Occipital lobe (tissue), 2 donors: ENCODE results near the gene ARL6IP1. TPM values are rescaled to one million over a fixed set of nuclear protein-coding genes. Genes with fewer than 3 reads are reported as not detected.
"Not testable (repeated sequence)": the region's sequence is repeated elsewhere in the genome, so short reads cannot be mapped to it uniquely, and the experiment has no call there.

Experiments used
- DNase-seq: peaks from one replicate; lab custom pipeline; 2025; lab: John Stamatoyannopoulos, UW
- total RNA-seq: library from RNA; depleted of rRNA; stranded (reverse); fragments of >200 nt; gene quantifications from one replicate; pipeline ENCODE4 v1.2.3, GENCODE V29; 2014

The ARL6IP1 gene
- total RNA-seq, 1 donor from 2014 or later, result 496 TPM

DNA sequence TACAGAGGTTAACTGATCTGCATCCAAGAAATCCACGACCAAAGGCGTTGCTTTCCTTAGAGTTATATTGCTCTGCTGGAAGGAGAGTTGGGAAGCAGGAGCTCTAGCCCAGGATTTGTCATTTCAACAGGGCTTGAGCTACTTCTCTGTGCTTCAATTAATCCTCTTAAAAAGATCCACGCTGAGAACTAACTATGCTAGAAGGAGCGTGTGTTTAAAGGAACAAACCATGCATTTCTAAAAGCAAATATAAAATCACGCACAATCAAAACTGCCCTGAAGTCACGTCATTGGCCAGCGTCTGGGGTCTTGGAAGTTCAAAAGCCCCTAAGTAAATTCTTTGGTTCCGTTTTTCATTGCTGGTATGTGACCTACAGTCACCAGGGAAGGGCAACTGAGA is 1.1 kb downstream of the ARL6IP1 start:
- no peak for DNase-seq

DNA sequence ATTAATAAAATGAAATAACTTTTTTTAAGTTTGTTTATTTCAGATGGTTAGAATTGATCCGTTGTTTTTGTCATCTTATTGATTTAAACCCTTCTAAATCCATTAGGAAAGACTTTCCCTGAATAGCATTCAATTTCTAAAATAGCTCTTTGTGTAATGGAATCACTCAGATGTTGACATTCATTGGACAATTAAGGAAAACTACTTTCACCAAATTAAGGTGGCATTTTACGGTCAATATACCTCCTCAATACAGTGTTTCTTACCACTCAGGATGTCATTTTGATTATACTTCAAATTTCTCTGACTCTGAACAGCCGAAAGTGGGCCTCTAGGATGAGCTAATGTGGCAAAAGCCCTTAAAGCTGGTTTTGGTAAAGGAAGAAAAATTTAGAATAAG is 1.8 kb downstream of the ARL6IP1 start:
- DNase-seq, result no peak

DNA sequence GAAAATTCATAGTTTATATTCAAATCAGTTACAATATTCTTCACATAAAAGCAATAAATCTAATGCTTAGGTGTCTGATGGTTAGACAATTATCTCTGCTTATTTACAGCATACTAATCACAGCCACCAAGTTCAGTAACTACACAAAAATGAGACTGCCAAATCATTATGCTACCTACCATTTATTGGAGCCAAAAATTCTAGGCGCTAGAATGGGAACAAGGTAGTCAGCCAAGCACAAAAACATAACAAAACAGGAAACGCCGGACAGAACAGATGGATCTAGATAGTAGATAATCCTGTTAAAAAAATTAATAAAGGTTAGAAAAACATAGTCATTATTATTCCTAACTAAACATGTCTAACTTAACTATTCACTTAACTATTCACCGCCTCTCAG is 3.6 kb downstream of the ARL6IP1 start:
- no peak for DNase-seq

DNA sequence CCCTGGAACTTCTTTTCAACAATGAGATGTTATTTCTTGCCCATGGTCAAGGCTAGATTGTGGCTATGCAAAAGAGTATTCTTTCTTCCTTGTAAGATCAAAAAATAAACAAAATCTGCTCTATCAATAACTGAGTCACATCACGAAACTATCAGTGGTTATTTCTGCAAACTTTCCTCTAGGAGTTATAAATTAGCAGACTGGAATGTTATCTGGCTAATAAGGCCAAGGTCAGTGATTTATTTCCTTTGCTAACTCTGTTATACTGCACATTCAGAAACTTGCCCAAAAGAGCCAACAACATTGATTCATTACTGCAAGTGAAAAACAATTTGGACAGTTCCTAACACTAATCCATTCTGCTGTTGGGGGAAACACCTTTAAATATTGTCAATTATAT is 5.0 kb downstream of the ARL6IP1 start:
- DNase-seq, result no peak

DNA sequence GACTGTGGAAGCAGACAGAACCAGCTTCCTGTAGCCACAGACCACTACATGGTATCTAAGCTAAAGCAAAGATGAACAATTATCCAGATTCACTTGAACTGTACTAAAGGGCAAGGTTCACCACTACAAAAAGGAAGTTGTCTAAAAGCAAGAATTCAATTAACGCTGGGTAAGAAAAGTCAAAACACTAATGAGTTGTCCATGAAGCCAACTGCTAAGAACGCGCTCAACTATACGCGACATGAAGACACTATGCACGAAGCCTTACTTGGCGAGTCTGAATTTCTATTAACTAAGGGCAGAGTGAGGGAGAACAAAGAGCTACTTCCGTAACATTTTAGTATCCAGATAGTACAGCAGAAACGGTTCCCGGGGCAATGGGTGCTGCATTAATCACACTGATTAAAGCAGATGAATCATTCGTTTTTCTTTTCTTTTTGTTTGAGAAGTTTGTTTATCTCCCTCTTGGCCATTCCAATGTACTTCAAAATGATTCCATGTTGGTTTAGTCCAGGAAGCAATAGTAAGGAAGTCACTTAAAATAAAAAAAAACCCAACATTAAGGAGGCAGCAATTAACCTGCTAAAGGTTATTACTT is 8.4 kb downstream of the ARL6IP1 start:
- no peak for DNase-seq

DNA sequence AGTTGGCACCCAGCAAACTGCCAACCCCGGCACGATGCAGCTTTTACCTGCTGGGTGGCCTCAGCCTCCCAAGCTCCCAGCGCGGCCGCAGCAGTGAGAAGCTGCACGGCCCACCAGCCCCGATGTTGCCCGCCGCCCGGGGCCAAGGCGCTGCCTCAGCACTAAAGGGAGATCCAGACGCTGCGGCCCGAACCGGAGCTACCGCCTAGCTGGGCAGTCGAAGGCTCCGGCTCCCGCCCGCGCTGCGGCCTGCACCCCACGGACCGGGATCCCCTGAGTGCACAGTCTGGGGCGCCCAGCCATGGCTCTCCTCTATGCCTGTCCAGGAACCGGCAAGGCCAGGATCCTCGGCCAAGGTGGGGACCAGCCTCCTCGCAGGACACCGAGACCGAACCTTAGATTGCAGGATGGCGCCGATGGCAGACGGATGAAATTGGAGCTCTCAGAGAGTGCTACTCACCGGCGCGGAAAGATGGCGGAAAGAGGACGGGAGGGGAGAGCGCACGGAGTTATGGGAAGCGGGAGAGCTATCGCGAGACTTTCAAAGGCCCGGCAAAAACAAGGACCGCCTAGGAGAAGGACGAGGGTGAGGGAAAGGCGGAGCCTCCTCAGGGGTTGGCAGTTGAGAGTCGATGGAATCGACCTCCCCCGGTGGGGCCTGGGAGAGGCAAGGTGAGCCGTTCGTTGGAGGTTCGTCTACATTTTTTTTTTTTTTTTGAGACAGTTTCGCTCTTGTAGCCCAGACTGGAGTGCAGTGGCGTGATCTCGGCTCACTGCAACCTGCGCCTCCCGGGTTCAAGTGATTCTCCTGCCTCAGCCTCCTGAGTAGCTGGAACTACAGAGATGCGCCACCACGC is 11.3 kb downstream of the ARL6IP1 start, which contains the start of gene RPS15A:
Gene RPS15A (minus strand): TSS at position 485 of the 857 bp plus-strand sequence. CDS start 1,221 bp downstream, outside the sequence.
- peak; percentile 89 for DNase-seq

DNA sequence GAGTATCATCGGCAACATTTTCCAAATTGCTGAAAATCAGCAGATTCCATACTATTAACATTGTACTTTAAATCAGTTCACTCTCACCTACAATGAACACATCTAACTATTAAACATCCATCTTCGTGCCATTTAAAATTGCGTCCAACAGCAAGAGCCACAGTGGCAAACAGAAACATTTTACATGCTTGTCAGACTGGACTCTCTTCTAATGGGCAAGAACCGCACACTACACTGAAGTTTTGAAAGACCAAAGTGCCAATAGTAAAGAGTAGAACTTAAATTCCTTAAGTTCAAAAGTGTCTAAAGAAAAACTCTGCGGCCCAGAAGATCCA is 11.9 kb downstream of the ARL6IP1 start:
- DNase-seq, result no peak

DNA sequence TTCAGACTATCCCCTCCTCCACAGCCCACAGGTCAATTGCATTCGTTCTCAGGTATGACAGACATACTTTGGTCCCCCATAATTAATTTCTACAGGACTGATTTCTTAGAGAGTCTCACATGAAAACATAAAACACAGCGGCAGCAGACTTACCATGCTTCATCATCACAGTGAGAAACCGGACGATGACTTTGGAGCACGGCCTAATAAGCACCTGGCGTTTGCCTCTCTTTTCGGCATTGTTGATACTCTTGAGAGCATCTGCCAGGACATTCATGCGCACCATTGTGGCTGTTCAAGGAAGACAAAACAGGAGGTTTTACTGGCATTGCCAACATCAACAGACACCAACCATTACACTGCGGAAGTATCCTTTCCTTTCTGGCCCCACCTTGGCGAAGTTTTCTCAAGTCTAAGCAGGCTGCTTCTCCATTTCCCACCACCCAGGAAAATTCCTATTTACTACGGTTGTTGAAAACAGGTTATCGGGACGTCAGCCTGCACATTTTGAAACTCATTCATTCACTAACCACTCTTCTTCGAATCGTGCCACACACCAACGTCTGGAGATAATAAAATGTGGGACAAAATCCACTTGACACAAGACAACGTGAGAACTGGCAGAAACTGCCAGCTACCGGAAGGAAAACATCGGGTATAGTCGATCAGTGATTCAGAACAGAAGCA is 12.4 kb downstream of the ARL6IP1 start:
- DNase-seq, result no peak

DNA sequence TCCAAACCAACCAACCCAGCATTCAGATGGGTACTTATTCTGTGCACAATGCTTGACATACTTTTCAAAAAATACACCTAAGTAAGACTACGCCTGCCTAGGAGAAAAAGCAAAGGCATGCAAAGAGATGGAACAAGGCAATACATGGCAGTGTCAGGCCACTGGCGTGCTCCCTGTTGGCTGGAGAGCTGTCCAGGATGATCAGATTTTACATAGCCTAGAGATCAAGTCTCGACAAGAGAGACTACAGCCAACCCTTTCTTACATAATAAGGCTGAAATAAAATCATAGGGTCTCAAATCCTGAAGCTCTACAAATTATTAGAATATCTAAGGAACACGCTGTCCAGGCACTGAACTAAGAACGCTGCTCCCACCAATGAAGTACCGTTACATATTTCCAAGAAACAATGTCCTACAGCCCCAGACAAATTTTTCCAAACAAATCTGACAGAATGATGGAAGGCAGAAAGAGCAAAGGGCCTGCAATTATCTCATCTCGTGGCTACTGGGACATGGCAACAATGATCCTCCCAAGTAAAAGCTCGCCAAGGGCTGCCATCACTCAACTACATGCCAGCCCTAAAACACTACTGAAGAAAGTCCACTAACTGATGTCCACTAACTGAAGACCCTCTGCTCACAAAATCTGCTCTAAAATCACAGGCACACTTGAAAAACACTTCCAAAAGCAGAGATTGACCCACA is 16.3 kb downstream of the ARL6IP1 start:
- DNase-seq, result no peak

DNA sequence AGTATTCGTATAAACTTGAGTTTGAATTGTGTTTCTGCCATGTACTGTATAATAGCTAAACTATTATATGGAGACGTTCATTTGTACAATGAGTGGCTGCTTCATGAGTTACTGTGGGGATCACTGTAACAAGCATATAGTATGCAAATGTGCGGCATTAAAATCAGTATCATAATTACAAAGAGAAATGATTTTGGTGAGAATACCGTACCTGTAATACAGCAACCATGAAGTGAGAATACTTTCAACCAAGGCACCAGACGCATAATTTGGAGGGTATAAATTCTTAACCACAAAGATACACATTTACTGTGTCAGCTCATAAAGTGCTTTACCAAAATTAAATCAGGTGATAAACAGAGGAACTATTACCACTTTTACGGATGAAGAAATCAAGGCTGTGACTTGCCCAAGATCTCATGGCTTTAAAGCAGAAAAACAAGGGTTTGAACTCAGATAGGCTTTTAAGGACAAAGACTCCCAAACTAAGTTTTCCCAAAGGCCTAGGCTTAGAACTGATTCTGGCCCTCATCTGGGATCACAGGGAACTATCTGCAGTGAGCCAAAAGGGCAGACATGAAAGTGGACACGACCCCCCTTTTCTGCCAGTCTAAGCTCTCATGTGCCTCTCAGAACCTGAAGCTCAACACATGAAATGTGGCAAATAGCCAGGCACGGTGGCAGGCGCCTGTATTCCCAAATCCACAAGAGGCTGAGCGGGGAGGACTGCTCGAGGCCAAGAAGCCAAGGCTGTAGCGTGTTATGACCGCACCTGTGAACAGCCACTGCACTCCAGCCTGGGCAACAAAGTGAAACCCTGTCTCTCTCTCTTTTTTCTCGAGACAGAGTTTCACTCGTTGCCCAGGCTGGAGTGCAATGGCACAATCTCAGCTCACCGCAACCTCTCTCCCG is 17.7 kb downstream of the ARL6IP1 start:
- no peak for DNase-seq

DNA sequence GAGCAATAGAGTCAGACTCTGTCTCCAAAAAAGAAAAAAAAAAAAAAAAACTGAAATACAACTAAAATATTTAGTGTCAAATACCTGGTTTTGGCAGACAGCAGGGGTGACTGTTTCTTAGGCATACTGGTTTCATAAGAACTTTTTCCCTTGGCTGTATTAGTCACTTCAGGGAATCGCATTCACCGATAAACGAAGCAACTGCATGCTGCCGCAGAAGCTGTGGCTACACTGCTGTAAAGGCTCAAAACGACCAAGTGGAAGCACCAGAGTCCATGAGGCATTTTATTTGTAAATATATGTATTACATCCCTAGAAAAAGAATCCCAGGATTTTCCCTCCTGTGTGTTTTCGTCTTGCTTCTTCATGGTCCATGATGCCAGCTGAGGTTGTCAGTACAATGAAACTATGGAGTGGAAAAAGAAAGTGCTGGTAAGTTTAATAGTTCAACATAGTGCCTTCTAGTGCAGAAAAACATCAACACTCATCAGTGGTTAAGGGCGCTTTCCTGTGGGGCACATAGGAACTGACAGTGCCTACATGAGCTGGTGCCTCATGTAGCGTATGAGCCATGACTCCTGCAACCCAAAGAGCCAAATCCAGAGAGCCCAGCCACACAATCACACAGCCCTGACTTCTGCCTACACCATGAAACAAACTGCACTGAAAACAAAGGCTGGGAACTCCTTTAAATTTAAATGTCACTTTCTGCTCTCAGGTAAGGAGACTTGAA is 18.5 kb downstream of the ARL6IP1 start:
- no peak for DNase-seq

DNA sequence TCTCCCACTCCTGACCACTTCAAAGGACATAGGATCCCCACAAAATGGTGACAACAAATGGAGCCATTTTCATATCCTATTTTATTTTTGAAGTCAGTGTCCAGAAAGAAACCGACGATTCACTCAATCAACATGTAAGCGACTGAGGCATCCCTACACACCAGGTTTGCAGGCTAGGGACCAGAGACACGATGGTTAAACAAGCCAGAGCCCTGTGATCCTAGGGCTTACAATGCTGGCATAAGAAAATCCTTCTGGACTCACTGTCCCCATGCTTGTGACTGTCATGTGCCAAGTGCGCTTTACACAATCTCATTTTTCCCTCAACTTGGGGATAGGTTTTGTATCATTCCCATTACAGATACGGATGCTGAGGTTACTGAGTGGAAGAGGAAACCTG is 20.1 kb downstream of the ARL6IP1 start:
- DNase-seq, result not testable (repeated sequence)

DNA sequence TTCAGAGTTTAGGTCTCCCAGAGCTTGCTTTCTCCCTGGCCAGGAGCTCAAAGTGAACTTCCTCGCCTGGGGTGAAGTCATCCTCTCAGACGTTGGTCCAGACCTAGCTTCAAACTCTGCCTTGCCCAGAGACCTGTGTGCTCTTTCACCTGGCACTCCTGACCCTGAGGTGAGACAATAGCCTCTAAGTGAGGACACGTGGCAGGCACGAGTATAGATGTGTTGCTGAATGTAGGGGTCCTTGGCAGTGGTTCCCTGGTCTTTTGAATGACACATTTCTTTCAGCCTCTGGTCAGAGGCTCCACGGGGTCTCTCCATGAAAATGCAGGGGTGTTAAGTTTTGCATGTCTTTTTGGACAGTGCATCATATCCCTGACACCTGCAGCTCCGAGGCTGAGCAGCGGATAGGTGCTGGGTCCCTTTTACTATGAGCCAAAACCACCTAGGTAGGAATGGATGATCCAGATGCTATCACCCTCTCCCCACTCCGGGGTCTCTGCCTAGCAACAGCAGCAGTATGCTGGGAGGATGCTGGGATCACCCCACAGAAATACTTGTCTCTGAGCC is 20.8 kb downstream of the ARL6IP1 start:
- DNase-seq, result not testable (repeated sequence)

DNA sequence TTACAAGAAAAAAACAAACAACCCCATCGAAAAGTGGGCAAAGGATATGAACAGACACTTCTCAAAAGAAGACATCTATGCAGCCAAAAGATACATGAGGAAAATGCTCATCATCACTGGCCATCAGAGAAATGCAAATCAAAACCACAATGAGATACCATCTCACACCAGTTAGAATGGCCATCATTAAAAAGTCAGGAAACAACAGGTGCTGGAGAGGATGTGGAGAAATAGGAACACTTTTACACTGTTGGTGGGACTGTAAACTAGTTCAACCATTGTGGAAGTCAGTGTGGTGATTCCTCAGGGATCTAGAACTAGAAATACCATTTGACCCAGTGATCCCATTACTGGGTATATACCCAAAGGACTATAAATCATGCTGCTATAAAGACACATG is 23.7 kb downstream of the ARL6IP1 start:
- DNase-seq, result not testable (repeated sequence)

DNA sequence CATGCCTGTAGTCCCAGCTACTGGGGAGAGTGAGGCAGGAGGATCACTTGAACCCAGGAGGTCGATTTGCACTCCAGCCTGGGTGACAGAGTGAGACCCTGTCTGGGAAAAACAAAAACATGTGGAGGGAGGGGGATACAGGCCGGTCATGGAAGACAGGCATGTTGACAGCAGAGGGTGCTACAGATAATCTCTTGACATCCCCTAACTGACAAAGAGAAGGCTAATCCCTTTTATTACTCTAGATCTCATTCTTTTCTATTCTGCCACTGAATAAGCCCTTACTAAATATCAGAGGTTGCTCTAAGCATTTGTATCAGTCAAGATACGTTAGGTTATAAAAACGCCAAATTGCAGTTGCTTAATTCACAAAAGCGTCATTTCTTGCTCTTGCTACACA is 25.0 kb downstream of the ARL6IP1 start:
- not testable (repeated sequence) for DNase-seq

DNA sequence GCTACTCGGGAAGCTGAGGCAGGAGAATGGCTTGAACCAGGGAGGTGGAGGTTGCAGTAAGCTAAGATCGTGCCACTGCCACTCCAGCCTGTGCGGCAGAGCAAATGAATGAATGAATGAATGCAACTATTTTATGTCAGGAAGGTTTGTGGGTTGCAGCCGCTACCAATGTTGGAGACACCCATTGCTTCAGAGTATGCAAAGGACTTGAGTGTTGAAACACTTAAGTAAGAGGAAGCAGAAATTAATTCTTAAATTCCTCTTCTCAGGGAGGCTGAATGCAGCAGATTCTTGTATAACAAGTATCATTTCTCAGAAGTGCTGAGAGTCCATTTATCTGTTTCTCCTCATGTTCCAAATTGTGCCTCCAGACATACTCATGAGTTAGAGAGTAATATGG is 26.7 kb downstream of the ARL6IP1 start:
- not testable (repeated sequence) for DNase-seq

DNA sequence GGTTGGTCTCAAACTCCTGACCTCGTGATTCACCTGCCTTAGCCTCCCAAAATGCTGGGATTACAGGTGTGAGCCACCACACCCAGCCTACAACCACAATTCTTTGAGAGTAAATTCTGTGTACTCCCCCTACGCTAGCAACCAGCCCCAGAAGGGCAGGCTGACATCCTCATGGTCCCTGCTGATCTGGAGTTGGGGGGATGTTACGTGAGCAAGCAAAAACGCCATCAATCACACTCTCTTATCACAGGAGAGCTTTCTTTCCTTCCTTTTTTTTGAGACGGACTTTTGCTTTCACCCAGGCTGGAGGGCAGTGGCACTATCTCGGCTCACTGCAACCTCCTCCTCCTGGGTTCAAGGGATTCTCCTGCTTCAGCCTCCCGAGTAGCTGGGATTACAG is 29.2 kb downstream of the ARL6IP1 start:
- not testable (repeated sequence) for DNase-seq

DNA sequence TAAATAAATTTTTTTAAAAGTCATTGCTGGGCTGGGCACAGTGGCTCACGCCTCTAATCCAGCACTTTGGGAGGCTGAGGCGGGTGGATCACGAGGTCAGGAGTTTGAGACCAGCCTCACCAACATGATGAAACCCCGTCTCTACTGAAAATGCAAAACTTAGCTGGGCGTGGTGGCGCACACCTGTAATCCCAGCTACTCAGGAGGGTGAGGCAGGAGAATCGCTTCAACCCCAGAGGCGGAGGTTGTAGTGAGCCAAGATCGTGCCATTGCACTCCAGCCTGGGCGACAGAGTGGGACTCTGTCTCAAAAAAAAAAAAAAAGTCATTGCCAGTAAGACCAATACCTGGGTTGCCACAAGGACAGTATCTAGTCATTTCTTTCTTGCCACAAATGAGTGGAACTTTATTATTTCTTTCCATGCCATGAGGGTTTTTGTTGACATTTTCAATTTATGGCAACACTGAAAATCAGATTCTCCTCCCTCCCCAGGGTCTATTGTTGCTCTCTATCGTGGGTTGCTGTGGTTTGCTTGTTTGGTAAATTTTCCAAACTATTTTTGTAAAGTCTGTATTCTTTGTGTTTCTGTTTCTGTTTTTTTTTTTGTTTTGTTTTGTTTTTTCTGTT is 30.9 kb downstream of the ARL6IP1 start:
- DNase-seq, result not testable (repeated sequence)

DNA sequence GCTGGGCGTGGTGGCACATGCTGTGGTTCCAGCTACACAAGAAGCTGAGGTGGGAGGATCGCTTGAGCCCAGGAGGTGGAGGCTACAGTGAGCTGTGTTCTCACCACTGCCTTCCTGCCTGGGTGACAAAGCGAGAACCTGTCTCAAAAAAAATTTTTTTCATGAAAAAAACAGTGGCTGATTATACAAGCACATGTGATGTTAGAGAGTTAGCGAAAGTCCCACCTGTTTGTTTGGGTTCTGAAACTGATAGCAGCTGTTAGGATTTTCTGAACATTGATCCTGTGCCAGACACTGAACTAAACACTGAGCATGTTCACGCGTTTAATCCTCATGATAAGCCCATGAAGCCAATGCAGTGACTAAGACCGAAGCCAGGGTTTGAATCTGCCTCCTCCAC is 34.1 kb downstream of the ARL6IP1 start:
- not testable (repeated sequence) for DNase-seq
